Loucy (cell line): Measurements from ENCODE around the gene SLC6A11.

Experiments used
- EZH2phosphoT487 ChIP-seq: fragments of 200-600 bp; IDR thresholded peaks from 2 replicates; pipeline ENCODE4 v1.6.1; 2018; ENCODE audit warnings: antibody characterized with exemption, mild to moderate bottlenecking, moderate library complexity, borderline replicate concordance
- TF ChIP-seq, protein P1 (sequence below): fragments of 200-600 bp; sonication (generic); conservative IDR thresholded peaks from 2 replicates; pipeline ENCODE4 v1.5.1; 2014; ENCODE audit warnings: mild to moderate bottlenecking, antibody characterized with exemption, low read length

DNA sequence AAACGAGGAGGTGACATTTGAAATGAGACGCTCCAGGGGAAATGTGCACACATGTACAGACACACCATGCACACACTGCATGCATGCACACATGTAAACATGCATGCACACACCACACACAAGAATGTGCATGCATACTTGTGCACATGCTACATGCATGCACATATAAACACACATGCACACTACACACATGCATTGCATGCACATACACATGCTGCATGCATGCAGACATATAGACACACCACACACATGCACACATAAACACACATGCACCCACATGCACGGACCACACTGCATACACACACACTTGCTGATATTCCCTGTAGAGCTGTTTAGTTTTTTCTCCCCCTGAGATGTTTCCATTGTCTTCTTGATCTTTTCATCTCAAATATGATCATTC is 138.7 kb downstream of the SLC6A11 start:
- TF ChIP-seq, protein P1, sequence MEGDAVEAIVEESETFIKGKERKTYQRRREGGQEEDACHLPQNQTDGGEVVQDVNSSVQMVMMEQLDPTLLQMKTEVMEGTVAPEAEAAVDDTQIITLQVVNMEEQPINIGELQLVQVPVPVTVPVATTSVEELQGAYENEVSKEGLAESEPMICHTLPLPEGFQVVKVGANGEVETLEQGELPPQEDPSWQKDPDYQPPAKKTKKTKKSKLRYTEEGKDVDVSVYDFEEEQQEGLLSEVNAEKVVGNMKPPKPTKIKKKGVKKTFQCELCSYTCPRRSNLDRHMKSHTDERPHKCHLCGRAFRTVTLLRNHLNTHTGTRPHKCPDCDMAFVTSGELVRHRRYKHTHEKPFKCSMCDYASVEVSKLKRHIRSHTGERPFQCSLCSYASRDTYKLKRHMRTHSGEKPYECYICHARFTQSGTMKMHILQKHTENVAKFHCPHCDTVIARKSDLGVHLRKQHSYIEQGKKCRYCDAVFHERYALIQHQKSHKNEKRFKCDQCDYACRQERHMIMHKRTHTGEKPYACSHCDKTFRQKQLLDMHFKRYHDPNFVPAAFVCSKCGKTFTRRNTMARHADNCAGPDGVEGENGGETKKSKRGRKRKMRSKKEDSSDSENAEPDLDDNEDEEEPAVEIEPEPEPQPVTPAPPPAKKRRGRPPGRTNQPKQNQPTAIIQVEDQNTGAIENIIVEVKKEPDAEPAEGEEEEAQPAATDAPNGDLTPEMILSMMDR, result no peak
- no peak for TF ChIP-seq EZH2phosphoT487
